ENCODE data around the gene POMP. TPM values are rescaled to one million over a fixed set of nuclear protein-coding genes. Genes with fewer than 3 reads are reported as not detected.

Gene POMP
- total RNA-seq, 1 experiment from 2014 or later, result 107 TPM

DNA sequence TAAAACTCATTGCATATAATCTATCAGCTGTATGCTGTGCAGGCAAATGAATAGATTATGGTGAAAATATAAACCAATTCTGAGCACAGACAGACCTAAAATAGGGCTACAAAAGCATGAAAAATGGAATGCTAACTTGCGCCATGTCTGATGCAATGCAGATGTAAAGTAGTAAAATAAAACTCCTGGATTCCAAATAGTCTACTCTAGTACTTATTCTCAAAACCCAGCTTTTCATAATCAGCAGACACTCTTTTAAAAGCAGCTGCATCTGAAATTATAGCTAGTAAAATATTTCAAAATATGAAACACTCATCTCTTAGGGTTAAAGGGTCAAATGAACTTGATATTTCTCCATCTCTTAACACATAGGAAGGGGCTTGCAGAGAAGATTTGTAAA, 4.7 kb upstream of the POMP start:
- Histone ChIP-seq H3K9me3 (ENCODE audit: control insufficient read depth in 1 of 2, insufficient read depth in 1 of 2, low read depth in 1 of 2, low read length in 2 of 2) (no peaks in the 10 kb centered on the region), H2AFZ (ENCODE audit: low read depth, low read length, poor library complexity, severe bottlenecking) (no peak overlapping the region), H4K20me1 (ENCODE audit: insufficient read depth) (no peaks in the 10 kb centered on the region), H3K9me2 (ENCODE audit: insufficient read depth) (no peaks in the 10 kb centered on the region), H3K27me3 (ENCODE audit: insufficient read depth, low read length) (no peaks in the 10 kb centered on the region), H3K36me3 (ENCODE audit: control insufficient read depth in 1 of 2, insufficient read depth in 2 of 2, low read length in 2 of 2) (no peaks in the 10 kb centered on the region), H3K27ac (ENCODE audit: low read depth, low read length) (no peak overlapping the region), H3K4me2 (ENCODE audit: low read length) (no peak overlapping the region), H3K4me1 (ENCODE audit: control insufficient read depth in 1 of 2, insufficient read depth in 2 of 2, low read length in 2 of 2) (peaks cover 6 to 16% of the 10 kb centered on the region in 2 experiments; a peak in 3 of 4 replicates), H3K9ac (ENCODE audit: low read length) (no peak overlapping the region), H3K79me2 (ENCODE audit: insufficient read depth, low read length) (peaks cover 43% of the 10 kb centered on the region), H3K4me3 (replicated peaks in 1 of 2; ENCODE audit: low read depth in 1 of 2, low read length in 2 of 2) (no peak overlapping the region)
- intact Hi-C loops (cut with micrococcal nuclease), result no loop called here
- ATAC-seq, result no peak
- ChIA-PET CTCF (no interaction called here), POLR2A (no interaction called here), RAD21 (ENCODE audit: low non-redundant PET in 1 of 2, low total read pairs in 2 of 2, uncharacterized antibody in 2 of 2, unreplicated experiment in 2 of 2) (no interaction called here)
- no peak for DNase-seq (ENCODE audit: low read depth, low spot score)
- TF ChIP-seq EZH2 (IDR thresholded peaks at IDR 0.05) (no peak), YY1 (IDR thresholded peaks at IDR 0.05; ENCODE audit: extremely low read depth, insufficient replicate concordance, low read depth, low read length) (no peak), TCF7L2 (IDR thresholded peaks at IDR 0.05; ENCODE audit: borderline replicate concordance, extremely low read depth, insufficient read depth, insufficient read length) (no peak), POLR2A (IDR thresholded peaks at IDR 0.05; ENCODE audit: borderline replicate concordance, extremely low read depth, insufficient read depth, insufficient read length) (no peak), CBX3 (IDR thresholded peaks at IDR 0.05; ENCODE audit: low read depth) (no peak)
- TF ChIP-seq, protein P1, sequence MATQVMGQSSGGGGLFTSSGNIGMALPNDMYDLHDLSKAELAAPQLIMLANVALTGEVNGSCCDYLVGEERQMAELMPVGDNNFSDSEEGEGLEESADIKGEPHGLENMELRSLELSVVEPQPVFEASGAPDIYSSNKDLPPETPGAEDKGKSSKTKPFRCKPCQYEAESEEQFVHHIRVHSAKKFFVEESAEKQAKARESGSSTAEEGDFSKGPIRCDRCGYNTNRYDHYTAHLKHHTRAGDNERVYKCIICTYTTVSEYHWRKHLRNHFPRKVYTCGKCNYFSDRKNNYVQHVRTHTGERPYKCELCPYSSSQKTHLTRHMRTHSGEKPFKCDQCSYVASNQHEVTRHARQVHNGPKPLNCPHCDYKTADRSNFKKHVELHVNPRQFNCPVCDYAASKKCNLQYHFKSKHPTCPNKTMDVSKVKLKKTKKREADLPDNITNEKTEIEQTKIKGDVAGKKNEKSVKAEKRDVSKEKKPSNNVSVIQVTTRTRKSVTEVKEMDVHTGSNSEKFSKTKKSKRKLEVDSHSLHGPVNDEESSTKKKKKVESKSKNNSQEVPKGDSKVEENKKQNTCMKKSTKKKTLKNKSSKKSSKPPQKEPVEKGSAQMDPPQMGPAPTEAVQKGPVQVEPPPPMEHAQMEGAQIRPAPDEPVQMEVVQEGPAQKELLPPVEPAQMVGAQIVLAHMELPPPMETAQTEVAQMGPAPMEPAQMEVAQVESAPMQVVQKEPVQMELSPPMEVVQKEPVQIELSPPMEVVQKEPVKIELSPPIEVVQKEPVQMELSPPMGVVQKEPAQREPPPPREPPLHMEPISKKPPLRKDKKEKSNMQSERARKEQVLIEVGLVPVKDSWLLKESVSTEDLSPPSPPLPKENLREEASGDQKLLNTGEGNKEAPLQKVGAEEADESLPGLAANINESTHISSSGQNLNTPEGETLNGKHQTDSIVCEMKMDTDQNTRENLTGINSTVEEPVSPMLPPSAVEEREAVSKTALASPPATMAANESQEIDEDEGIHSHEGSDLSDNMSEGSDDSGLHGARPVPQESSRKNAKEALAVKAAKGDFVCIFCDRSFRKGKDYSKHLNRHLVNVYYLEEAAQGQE (IDR thresholded peaks at IDR 0.05; ENCODE audit: low read depth), result no peak
- TF ChIP-seq, protein P2, sequence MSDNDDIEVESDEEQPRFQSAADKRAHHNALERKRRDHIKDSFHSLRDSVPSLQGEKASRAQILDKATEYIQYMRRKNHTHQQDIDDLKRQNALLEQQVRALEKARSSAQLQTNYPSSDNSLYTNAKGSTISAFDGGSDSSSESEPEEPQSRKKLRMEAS (IDR thresholded peaks at IDR 0.05), result no peak
- no TSS peak for BruUV-seq (replicated peaks)

Measured in HCT116 (cell line).